HEK293 (cell line): Measurements from ENCODE around the gene CLCN3.
"Not testable (repeated sequence)": the region's sequence is repeated elsewhere in the genome, so short reads cannot be mapped to it uniquely, and the experiment has no call there.

Experiments used
- CTCF ChIA-PET: fragments of 350-600 bp; formaldehyde crosslinking; extraction: SDS; loops from one replicate; lab custom pipeline; 2021; ENCODE audit warnings: antibody characterized with exemption; lab: Yijun Ruan, JAX
- POLR2A ChIA-PET: fragments of 300-600 bp; formaldehyde crosslinking; extraction: SDS; loops from one replicate; lab custom pipeline; 2020; ENCODE audit warnings: antibody characterized with exemption, inconsistent platforms; lab: Yijun Ruan, JAX
- H3K27ac ChIP-seq: fragments of 200-500 bp; sonication (Bioruptor generic); 2 replicates; pipeline ENCODE4 v1.5.1; 2014; ENCODE audit warnings: low read depth, low read length, control low read depth, inconsistent platforms; ENCODE audit errors: extremely low read depth
- H3K36me3 ChIP-seq, 2 experiments: fragments of 200-500 bp in 1 of 2; sonication (Bioruptor generic) in 1 of 2; 1 replicate in 1 of 2; 2 replicates in 1 of 2; pipeline ENCODE4 v1.5.1; 2014 to 2017; ENCODE audit warnings: inconsistent platforms in 2 of 2, low read length in 2 of 2; ENCODE audit not compliant: control insufficient read depth in 2 of 2, insufficient read depth in 1 of 2
- H3K4me1 ChIP-seq: fragments of 200-500 bp; sonication (Bioruptor generic); 2 replicates; pipeline ENCODE4 v1.5.1; 2014; ENCODE audit warnings: mild to moderate bottlenecking, low read length, inconsistent platforms; ENCODE audit not compliant: control insufficient read depth, insufficient read depth
- H3K4me3 ChIP-seq: 2 replicates; pipeline ENCODE4 v1.5.1; 2011; ENCODE audit warnings: low read depth, mild to moderate bottlenecking, control low read depth, low read length, moderate library complexity
- H3K9me3 ChIP-seq: fragments of 200-500 bp; sonication (Bioruptor generic); 2 replicates; pipeline ENCODE4 v1.5.1; 2014; ENCODE audit warnings: low read depth, low read length, inconsistent platforms; ENCODE audit not compliant: control insufficient read depth, insufficient read depth
- BCL6B ChIP-seq: fragments of 450-650 bp; formaldehyde crosslinking; IDR thresholded peaks from 2 replicates; pipeline ENCODE4 v1.5.1; 2017; ENCODE audit warnings: missing biosample characterization, missing genetic modification characterization
- GLI2 ChIP-seq: fragments of 450-650 bp; formaldehyde crosslinking; IDR thresholded peaks from 2 replicates; pipeline ENCODE4; 2017; ENCODE audit warnings: missing biosample characterization, missing genetic modification characterization, low read depth, borderline replicate concordance
- HOXC10 ChIP-seq: sonication (generic); formaldehyde crosslinking; IDR thresholded peaks from 2 replicates; pipeline ENCODE4 v1.8.1; 2023; ENCODE audit warnings: mild to moderate bottlenecking, missing genetic modification reagents
- KLF1 ChIP-seq: fragments of 450-650 bp; formaldehyde crosslinking; IDR thresholded peaks from 2 replicates; pipeline ENCODE4 v1.5.1; 2016; ENCODE audit warnings: missing biosample characterization, missing genetic modification characterization
- PRDM6 ChIP-seq: fragments of 450-650 bp; formaldehyde crosslinking; IDR thresholded peaks from 2 replicates; pipeline ENCODE4 v1.5.1; 2017; ENCODE audit warnings: missing biosample characterization, missing genetic modification characterization
- ZBTB17 ChIP-seq: fragments of 450-650 bp; formaldehyde crosslinking; IDR thresholded peaks from 2 replicates; pipeline ENCODE4 v1.5.1; 2016; ENCODE audit warnings: missing biosample characterization, missing genetic modification characterization
- ZBTB44 ChIP-seq: fragments of 450-650 bp; IDR thresholded peaks from 2 replicates; pipeline ENCODE4 v1.5.1; 2018; ENCODE audit warnings: missing biosample characterization, mild to moderate bottlenecking, missing genetic modification characterization
- ZNF16 ChIP-seq: fragments of 450-650 bp; formaldehyde crosslinking; IDR thresholded peaks from 2 replicates; pipeline ENCODE4 v1.5.1; 2016; ENCODE audit warnings: low read depth, missing biosample characterization, missing genetic modification characterization
- ZNF350 ChIP-seq: fragments of 450-650 bp; formaldehyde crosslinking; IDR thresholded peaks from 2 replicates; pipeline ENCODE4 v1.5.0; 2017; ENCODE audit warnings: missing biosample characterization, mild to moderate bottlenecking, missing genetic modification characterization
- ZNF404 ChIP-seq: fragments of 450-650 bp; formaldehyde crosslinking; IDR thresholded peaks from 2 replicates; pipeline ENCODE4 v1.5.1; 2017; ENCODE audit warnings: missing biosample characterization, missing genetic modification characterization
- ZNF530 ChIP-seq: fragments of 450-650 bp; formaldehyde crosslinking; IDR thresholded peaks from 2 replicates; pipeline ENCODE4 v1.5.1; 2016; ENCODE audit warnings: low read depth, missing biosample characterization, missing genetic modification characterization

CLCN3 gene

GRCh38 chr4:169677150-169677748, 56.9 kb downstream of the CLCN3 start:
- CTCF ChIA-PET: interaction anchor here (0.6 kb wide), 1 partner anchor 8 kb away, joined by 3 read pairs; no protein-coding TSS in a partner anchor
- TF ChIP-seq PRDM6 (tag by site-specific recombination) (no peak), ZNF350 (tag by site-specific recombination) (0 out of 2 replicates have a peak, but pooled peaks have one; percentile 17), ZNF530 (tag by site-specific recombination) (no peak), HOXC10 (no peak), BCL6B (tag by site-specific recombination) (peak; percentile 67; the same call in 1 of the 2 replicates)
- TF ChIP-seq, all 188 proteins: peak for 2
- Histone ChIP-seq H3K4me1 (peaks cover 9% of the 10 kb centered on the region), H3K36me3 (peaks cover 0 to 4% of the 10 kb centered on the region in 2 experiments; a peak in 2 of 3 replicates), H3K9me3 (no peaks in the 10 kb centered on the region), H3K27ac (no peak overlapping the region), H3K4me3 (no peak overlapping the region)
- POLR2A ChIA-PET: no interaction called here

- H3K4me3 ChIP-seq, H3K27ac ChIP-seq, H3K4me1 ChIP-seq, POLR2A ChIA-PET, CTCF ChIA-PET, H3K9me3 ChIP-seq, H3K36me3 ChIP-seq: not testable (repeated sequence)
- peak; percentile 29; the same call in 1 of the 2 replicates for TF ChIP-seq KLF1
Observed at GRCh38 chr4:169678486-169678885, 58.1 kb downstream of the CLCN3 start.

GRCh38 chr4:169678951-169679591, 58.7 kb downstream of the CLCN3 start:
- H3K4me1 ChIP-seq, H3K9me3 ChIP-seq, H3K27ac ChIP-seq, CTCF ChIA-PET: not testable (repeated sequence)
- peak; percentile 25; the same call in 1 of the 2 replicates for TF ChIP-seq KLF1
- TF ChIP-seq, all 188 proteins: peak for 1; not testable (repeated sequence) for 187
- H3K36me3 ChIP-seq, H3K4me3 ChIP-seq, POLR2A ChIA-PET: not testable (repeated sequence)

- ChIA-PET POLR2A (no interaction called here), CTCF (no interaction called here)
- Histone ChIP-seq H3K4me3 (no peak overlapping the region), H3K36me3 (peaks cover 0 to 14% of the 10 kb centered on the region in 2 experiments; a peak in 2 of 3 replicates), H3K27ac (no peak overlapping the region), H3K9me3 (no peaks in the 10 kb centered on the region), H3K4me1 (peaks cover 5% of the 10 kb centered on the region; the same call in 1 of the 2 replicates)
- no peak for TF ChIP-seq ZNF404 (tag by site-specific recombination)
Observed at GRCh38 chr4:169682372-169683047, 62.1 kb downstream of the CLCN3 start.

GRCh38 chr4:169689681-169690080, 69.3 kb downstream of the CLCN3 start:
- Histone ChIP-seq H3K4me1 (no peaks in the 10 kb centered on the region), H3K4me3 (no peak overlapping the region), H3K36me3 (peaks cover 4 to 26% of the 10 kb centered on the region in 2 experiments), H3K27ac (no peak overlapping the region), H3K9me3 (no peaks in the 10 kb centered on the region)
- POLR2A ChIA-PET: no interaction called here
- TF ChIP-seq ZBTB44 (tag by site-specific recombination): peak; percentile 53; the same call in 1 of the 2 replicates
- TF ChIP-seq ZBTB17 (tag by site-specific recombination): no peak
- TF ChIP-seq ZNF16 (tag by site-specific recombination): no peak
- TF ChIP-seq GLI2: no peak
- CTCF ChIA-PET: no interaction called here
